Upper lobe of left lung (tissue), 6 donors: ENCODE results near the gene LAMA3. TPM values are rescaled to one million over a fixed set of nuclear protein-coding genes. Genes with fewer than 3 reads are reported as not detected.

Experiments used
- ATAC-seq, 2 donors: fragments of 200-7000 bp; cut with Tn5 transposase; one replicate each; pipeline ENCODE4 v1.9.1; 2022; ENCODE audit warnings: mild to moderate bottlenecking in 2 of 2, moderate library complexity in 2 of 2; ENCODE audit not compliant: low FRiP score in 2 of 2
- DNase-seq, 2 donors: peaks; one replicate each; pipeline ENCODE4 v3.0.0-alpha.2; 2019 to 2020
- H3K27ac ChIP-seq, 4 donors: fragments of 200-600 bp; sonication (generic); one replicate each; pipeline ENCODE4 v1.5.1; 2016 to 2019
- H3K27me3 ChIP-seq, 4 donors: fragments of 200-600 bp; sonication (generic); one replicate each; pipeline ENCODE4 v1.5.1; 2017 to 2019
- H3K36me3 ChIP-seq, 4 donors: fragments of 200-600 bp; sonication (generic); one replicate each; pipeline ENCODE4 v1.5.1; 2016 to 2019
- H3K4me1 ChIP-seq, 4 donors: fragments of 200-600 bp; sonication (generic); one replicate each; pipeline ENCODE4 v1.5.1; 2018 to 2019
- H3K4me3 ChIP-seq, 4 donors: fragments of 200-600 bp; sonication (generic); one replicate each; pipeline ENCODE4 v1.5.1; 2017 to 2019; ENCODE audit warnings: mild to moderate bottlenecking in 2 of 4, moderate library complexity in 1 of 4
- H3K9me3 ChIP-seq, 4 donors: fragments of 200-600 bp; sonication (generic); one replicate each; pipeline ENCODE4 v1.5.1; 2018 to 2019
- CTCF ChIP-seq, 6 experiments: fragments of 450-650 bp in 4 of 6; fragments of 200-600 bp in 2 of 6; sonication (generic) in 2 of 6; IDR thresholded peaks; one replicate each; pipeline ENCODE4 v1.5.1; 2016 to 2019; ENCODE audit warnings: antibody characterized with exemption in 6 of 6
- EP300 ChIP-seq, 4 donors: sonication (generic); formaldehyde crosslinking; IDR thresholded peaks; one replicate each; pipeline ENCODE4 v1.5.1; 2017; ENCODE audit warnings: antibody characterized with exemption in 4 of 4, control low read depth in 2 of 4
- POLR2A ChIP-seq, 4 donors: fragments of 450-650 bp; IDR thresholded peaks; one replicate each; pipeline ENCODE4 v1.5.1; 2016 to 2017; ENCODE audit warnings: antibody characterized with exemption in 4 of 4, mild to moderate bottlenecking in 2 of 4
- POLR2AphosphoS5 ChIP-seq, 2 donors: sonication (generic); formaldehyde crosslinking; IDR thresholded peaks; one replicate each; pipeline ENCODE4 v1.5.1; 2017; ENCODE audit warnings: antibody characterized with exemption in 2 of 2
- WGBS, 2 donors: methylation state at CpG; one replicate each; pipeline ENCODE4 v1.1.5; 2017 to 2018; 5-methylcytosine and 5-hydroxymethylcytosine counted together
- total RNA-seq, 6 donors: library from RNA; depleted of rRNA in 4 of 6; stranded (reverse); fragments of >200 nt in 4 of 6; gene quantifications; one replicate each; pipeline versions ENCODE4 v1.1.0 to v1.2.1, GENCODE V29; 2016 to 2021
- donor health status: DM: no; HTN: no; CAD: no; lungs with moderate emphysema.
- donor health status: DM: no; HTN: yes; CAD: no; lungs with severe emphysema.

Gene LAMA3
- total RNA-seq, 6 donors from 2014 or later: 88.2 to 202 (median 141) TPM

DNA sequence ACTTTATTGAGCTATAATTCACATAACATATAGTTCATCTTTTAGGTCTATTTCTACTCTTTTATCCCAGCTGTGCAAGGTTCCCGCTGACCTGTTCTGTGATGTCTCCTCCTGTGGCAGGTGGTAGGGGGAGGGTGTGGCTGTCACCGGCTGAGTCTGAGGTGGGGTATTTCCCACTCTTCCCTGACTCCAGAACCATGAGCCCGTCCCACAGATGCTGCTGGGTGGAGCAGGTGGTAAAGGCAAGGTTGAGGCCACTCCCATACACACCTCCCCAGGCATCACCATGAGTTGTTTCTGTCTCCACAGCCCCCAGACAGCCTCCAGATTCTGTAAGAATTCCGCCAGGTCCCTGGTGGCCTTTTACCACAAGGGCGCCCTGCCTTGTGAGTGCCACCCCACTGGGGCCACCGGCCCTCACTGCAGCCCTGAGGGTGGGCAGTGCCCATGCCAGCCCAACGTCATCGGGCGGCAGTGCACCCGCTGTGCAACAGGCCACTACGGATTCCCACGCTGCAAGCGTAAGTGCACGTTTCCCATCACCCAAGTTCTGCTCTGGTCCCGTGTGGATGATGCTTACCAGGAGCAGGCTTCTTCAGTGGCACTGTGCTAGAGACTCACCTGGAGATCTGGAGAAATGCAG, 156.9 kb downstream of the LAMA3 start:
- TF ChIP-seq CTCF (IDR thresholded peaks at IDR 0.05) (no peak), POLR2A (IDR thresholded peaks at IDR 0.05) (no peak), POLR2AphosphoS5 (IDR thresholded peaks at IDR 0.05) (no peak), EP300 (IDR thresholded peaks at IDR 0.05) (no peak)
- no peak for ATAC-seq
- DNase-seq: peak in 1 of 2 donors; percentile 50
- no peak overlapping the region for H3K27ac ChIP-seq
- H3K4me3 ChIP-seq: no peak overlapping the region
- no peaks in the 10 kb centered on the region for H3K36me3 ChIP-seq
- H3K9me3 ChIP-seq: no peaks in the 10 kb centered on the region
- H3K27me3 ChIP-seq: no peaks in the 10 kb centered on the region
- H3K4me1 ChIP-seq: no peaks in the 10 kb centered on the region
- 90 to 96% methylated on average over 6 to 15 of the region's 15 CpGs for WGBS, 2 donors

DNA sequence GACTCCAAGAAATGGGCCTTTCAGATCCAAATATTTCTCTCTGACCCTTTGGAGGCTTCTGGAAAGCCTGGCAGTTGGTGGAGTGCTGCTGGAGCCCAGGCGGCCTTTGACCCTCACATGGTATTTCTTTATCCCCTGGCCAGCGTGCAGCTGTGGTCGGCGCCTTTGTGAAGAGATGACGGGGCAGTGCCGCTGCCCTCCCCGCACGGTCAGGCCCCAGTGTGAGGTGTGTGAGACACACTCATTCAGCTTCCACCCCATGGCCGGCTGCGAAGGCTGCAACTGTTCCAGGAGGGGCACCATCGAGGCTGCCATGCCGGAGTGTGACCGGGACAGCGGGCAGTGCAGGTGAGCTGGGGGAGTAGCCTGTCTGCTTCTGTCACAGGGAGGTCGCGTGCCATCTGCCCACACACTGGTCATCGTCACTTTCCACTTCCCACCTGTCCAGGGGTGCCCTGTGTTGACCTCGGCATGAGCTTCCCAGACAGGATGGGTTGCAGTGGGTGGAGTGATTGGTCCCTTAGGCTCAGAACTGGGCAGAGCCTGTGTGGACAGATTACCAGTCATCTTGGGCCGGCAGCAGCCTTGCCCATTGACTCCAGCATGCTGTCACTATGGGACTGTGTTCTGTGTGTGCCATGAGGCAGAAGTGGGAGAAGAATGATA, 158.2 kb downstream of the LAMA3 start:
- TF ChIP-seq POLR2AphosphoS5 (IDR thresholded peaks at IDR 0.05) (no peak), POLR2A (IDR thresholded peaks at IDR 0.05) (no peak), EP300 (IDR thresholded peaks at IDR 0.05) (no peak), CTCF (IDR thresholded peaks at IDR 0.05) (no peak)
- Histone ChIP-seq H3K9me3 (no peaks in the 10 kb centered on the region), H3K4me3 (no peak overlapping the region), H3K27ac (no peak overlapping the region), H3K36me3 (no peaks in the 10 kb centered on the region), H3K27me3 (no peaks in the 10 kb centered on the region), H3K4me1 (no peaks in the 10 kb centered on the region)
- DNase-seq (peak in 1 of 2 donors; percentile 71), ATAC-seq (peak in 1 of 2 donors; percentile 12)
- WGBS, 2 donors: 96% methylated on average over 19 of the region's 19 CpGs; no CpG with 5 or more reads in 1 of the 2 donors

- no peaks in the 10 kb centered on the region for H3K4me1 ChIP-seq
- ATAC-seq: no peak
- no peak overlapping the region for H3K4me3 ChIP-seq
- H3K36me3 ChIP-seq: no peaks in the 10 kb centered on the region
- no peak overlapping the region for H3K27ac ChIP-seq
- 44 to 49% methylated on average over 1 of the region's 1 CpG for WGBS, 2 donors
- no peak for DNase-seq
- no peaks in the 10 kb centered on the region for H3K9me3 ChIP-seq
- H3K27me3 ChIP-seq: no peaks in the 10 kb centered on the region
- TF ChIP-seq CTCF (IDR thresholded peaks at IDR 0.05) (no peak), EP300 (IDR thresholded peaks at IDR 0.05) (no peak), POLR2AphosphoS5 (IDR thresholded peaks at IDR 0.05) (no peak), POLR2A (IDR thresholded peaks at IDR 0.05) (no peak)
These were observed 159.9 kb downstream of the LAMA3 start for GRCh38 chr18:23849141-23849540.

DNA sequence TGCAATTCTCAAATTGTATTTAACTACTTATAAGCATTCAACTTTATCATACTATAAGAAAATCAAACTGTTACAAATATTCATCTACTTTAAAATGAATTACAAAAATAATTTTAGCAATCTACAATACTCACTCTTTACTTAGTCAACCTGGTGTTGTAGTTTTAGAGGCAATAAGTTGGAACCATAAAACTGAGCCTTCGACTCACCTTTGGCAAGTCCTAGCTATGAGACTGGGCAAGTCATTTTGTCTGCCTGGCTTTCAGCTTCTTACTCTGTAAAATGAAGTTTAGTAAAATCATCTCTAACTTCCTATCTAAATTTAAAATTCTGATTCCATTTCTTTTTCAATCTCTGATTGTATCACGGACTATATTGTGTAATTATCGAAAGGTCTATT, 161.0 kb downstream of the LAMA3 start:
- Histone ChIP-seq H3K27ac (no peak overlapping the region), H3K4me1 (no peaks in the 10 kb centered on the region), H3K36me3 (no peaks in the 10 kb centered on the region), H3K4me3 (no peak overlapping the region), H3K9me3 (no peaks in the 10 kb centered on the region), H3K27me3 (no peaks in the 10 kb centered on the region)
- DNase-seq (no peak), ATAC-seq (no peak)
- TF ChIP-seq CTCF (IDR thresholded peaks at IDR 0.05) (no peak), EP300 (IDR thresholded peaks at IDR 0.05) (no peak), POLR2AphosphoS5 (IDR thresholded peaks at IDR 0.05) (no peak), POLR2A (IDR thresholded peaks at IDR 0.05) (no peak)
- WGBS, 2 donors: 96 to 98% methylated on average over 3 of the region's 3 CpGs
